NCI-H1092 (cell line): ENCODE measurements around the gene CACNA1A.
"Not testable (repeated sequence)": the region's sequence is repeated elsewhere in the genome, so short reads cannot be mapped to it uniquely, and the experiment has no call there.

Experiments
- DNase-seq: peaks from one replicate; lab custom pipeline; 2025; lab: John Stamatoyannopoulos, UW

The CACNA1A gene

GRCh38 chr19:13363954-13364353 lies 142.3 kb downstream of the CACNA1A start:
- no peak for DNase-seq

DNA sequence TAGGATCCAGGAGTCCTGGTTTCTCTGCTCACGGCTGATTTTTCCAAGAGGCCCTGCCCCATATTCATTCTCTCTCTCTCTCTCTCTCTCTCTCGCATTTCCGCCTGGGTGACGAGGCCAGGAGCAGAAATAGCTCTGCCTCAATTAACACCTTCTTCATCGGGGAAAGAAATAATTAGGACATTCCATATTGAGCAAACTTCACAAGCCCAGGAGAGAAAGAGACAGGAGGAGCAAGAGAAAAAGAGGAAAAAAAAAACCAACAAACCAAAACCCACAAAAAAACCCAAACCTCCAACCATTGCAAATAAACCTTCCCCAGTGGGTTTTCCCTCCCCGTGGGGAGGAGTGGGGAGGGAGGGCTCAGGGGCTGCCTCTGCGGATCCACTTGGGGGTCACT lies 143.0 kb downstream of the CACNA1A start:
- DNase-seq = no peak

GRCh38 chr19:13362668-13363067 lies 143.6 kb downstream of the CACNA1A start:
- no peak for DNase-seq

- not testable (repeated sequence) for DNase-seq
Measured at GRCh38 chr19:13361726-13362125, 144.6 kb downstream of the CACNA1A start.

GRCh38 chr19:13356686-13357280 lies 149.5 kb downstream of the CACNA1A start:
- DNase-seq = no peak

- DNase-seq = no peak
Measured at GRCh38 chr19:13356185-13356584, 150.1 kb downstream of the CACNA1A start.

- no peak for DNase-seq
Measured at GRCh38 chr19:13355356-13355755, 150.9 kb downstream of the CACNA1A start.

GRCh38 chr19:13353625-13354024 lies 152.7 kb downstream of the CACNA1A start:
- no peak for DNase-seq

- no peak for DNase-seq
Measured at GRCh38 chr19:13350759-13351158, 155.5 kb downstream of the CACNA1A start.

GRCh38 chr19:13350072-13350471 lies 156.2 kb downstream of the CACNA1A start:
- no peak for DNase-seq

DNA sequence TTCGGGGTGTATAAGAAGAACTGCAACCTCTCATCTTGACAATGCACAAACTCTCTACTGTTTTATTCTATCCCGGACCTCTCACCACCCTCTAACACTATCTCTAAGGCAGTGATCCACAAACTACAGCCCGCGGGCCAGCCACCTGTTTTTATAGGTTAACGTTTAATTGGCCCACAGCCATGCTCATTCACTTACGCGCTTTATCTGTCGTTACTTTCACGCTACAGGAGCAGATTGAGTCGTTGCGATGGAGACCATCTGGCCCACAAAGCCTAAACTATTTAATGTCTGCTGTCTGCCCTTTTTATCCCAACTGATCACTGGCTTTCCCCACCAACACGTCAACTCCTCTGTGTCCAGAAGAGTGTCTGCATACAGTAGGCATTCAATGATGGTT lies 158.9 kb downstream of the CACNA1A start:
- DNase-seq = no peak

DNA sequence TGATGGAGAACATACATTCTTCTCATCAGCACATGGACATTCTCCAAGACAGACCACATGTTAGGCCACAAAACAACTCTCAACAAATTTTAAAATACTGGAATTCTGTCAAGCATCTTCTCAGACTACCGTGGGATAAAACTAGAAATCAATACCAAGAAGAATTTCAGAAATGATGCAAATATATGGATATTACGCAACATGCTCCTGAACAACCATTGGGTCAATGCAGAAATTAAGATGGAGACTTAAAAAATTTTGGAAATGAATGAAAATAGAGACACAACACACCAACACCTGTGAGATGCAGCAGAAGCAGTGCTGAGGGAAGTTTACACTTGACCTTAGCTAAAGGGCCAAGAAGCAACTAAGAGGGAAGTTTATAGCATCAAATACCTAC lies 162.8 kb downstream of the CACNA1A start:
- DNase-seq = no peak

DNA sequence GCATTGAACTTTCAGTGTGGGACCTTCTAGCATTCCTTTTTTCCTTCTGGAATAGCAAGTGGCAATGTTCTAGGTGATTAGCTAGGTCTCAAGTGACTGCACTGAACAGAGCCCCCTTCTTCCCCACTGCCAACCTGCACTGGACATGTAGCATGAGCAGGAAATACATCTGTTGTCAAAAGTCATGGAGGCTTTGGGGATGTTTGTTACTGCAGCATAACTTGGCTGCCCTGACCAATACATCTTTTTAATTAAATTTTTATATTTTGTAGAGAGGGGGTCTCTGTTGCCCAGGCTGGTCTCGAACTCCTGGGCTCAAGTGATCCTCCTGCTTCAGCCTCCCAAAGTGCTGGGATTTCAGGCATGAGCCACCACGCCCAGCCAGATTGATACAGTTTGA lies 163.6 kb downstream of the CACNA1A start:
- no peak for DNase-seq

GRCh38 chr19:13339869-13340268 lies 166.4 kb downstream of the CACNA1A start:
- no peak for DNase-seq

GRCh38 chr19:13337181-13337580 lies 169.1 kb downstream of the CACNA1A start:
- no peak for DNase-seq

DNA sequence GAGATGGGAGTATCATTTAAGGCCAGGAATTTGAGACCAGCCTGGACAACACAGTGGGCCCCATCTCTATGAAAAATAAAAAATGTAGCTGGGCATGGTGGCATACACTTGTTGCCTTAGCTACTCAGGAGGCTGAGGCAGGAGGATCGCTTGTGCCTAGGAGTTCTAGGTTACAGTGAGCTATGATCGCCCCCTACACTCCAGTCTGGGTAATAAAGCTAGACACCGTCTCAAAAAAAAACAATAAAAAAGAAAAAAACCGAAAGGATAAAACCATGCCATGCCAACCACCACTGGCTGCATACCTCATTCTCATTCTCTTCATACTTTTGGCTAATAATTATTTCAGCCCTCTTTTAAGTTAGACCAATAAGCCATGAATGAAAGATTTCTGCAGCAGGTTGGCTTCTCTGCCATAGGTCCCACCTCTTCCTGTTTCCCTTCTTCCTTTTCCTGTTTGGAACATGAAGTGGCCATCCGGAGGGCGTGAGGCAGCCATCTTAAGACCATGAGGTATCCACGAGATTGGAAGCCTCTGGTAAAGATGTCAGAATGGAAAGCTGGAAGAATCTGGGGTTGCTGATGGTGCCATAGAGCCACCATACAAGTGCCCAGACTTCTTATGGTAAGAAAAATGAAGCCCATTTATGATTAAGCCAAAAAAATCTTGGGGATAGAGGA lies 171.3 kb downstream of the CACNA1A start:
- no peak for DNase-seq

- no peak for DNase-seq
Measured at GRCh38 chr19:13330285-13330684, 176.0 kb downstream of the CACNA1A start.

DNA sequence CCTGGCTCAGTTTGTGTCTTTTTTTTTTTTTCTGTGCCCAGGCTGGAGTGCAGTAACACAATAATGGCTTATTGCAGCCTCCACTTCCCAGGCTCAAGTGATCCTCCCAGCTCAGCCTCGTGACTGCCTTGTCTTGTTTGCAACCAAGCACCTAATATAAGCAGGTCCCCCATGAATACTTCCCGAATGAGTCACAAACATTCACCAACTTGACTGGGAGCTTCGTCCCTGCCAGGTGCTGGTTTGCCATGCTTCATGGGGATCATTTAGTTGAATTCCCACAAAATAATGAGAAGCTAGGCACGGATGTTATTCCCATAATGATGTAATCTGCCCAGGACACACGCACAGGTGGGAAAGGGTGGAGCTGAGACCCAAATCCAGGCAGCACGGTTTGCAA lies 176.5 kb downstream of the CACNA1A start:
- DNase-seq = no peak

- DNase-seq = no peak
Measured at GRCh38 chr19:13328241-13328640, 178.0 kb downstream of the CACNA1A start.

GRCh38 chr19:13319526-13319925 lies 186.8 kb downstream of the CACNA1A start:
- DNase-seq = no peak

DNA sequence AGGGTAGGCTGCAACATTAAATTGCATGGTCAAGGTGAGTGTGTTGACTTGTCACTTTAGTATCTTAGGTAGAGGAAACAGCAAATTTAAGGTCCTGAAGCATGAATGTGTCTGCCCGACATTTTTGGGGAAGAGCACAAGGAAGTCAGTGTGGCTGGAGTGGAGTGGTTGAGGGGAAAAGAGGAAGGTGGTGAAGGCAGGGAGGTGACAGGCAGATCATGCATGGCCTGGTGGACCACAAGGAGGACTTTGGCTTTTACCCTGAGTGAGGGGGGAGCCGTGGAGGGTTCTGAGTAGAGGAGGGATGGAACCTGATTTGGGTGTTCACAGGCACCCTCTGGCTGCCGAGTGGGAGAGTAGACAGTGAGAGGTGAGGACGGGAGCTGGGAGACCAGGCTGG lies 188.1 kb downstream of the CACNA1A start:
- no peak for DNase-seq

- no peak for DNase-seq
Measured at GRCh38 chr19:13315495-13315894, 190.8 kb downstream of the CACNA1A start.

DNA sequence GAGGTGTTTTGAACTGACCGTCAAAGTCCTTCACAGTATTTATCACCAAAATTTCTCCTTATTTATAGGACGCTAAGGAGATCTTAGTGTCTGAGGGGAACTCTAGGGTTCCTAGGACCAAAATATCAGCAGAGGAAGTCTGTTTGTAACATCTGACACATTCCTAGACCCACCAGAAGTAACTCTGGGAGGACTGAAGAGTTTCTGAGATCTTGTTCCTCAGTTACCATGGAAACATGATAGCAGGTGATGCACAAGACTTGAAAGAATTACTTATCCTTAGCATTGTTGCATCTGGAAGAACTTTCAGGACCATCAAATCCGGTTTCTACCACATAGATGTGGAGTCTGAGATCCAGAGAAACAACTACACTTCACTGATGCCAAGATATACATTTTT lies 191.5 kb downstream of the CACNA1A start:
- DNase-seq = no peak

DNA sequence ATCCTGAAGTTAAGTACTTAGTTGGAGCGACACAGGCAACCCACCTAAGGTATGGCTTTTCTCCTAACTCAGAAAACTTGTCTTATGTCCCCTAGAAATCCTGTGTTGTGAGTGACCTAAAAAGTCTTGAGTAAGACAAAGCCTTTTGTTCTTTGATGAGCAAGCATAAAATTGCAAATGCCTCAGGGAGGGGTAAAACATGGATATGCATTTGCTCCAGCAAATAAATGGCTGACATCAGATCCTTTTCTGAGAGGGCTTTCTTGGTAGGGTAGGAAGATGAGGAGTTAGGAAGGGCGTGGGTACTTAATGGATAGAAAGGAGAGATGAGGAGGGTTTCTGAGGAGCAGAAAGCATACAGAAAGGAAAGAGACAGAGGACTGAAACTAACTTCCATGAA lies 192.4 kb downstream of the CACNA1A start:
- no peak for DNase-seq
